ENCODE results near the gene SH3PXD2A. TPM values are rescaled to one million over a fixed set of nuclear protein-coding genes. Genes with fewer than 3 reads are reported as not detected.
"Not testable (repeated sequence)": the region's sequence is repeated elsewhere in the genome, so short reads cannot be mapped to it uniquely, and the experiment has no call there.

The SH3PXD2A gene
- total RNA-seq, 1 donor from 2014 or later, result 12.2 TPM

DNA sequence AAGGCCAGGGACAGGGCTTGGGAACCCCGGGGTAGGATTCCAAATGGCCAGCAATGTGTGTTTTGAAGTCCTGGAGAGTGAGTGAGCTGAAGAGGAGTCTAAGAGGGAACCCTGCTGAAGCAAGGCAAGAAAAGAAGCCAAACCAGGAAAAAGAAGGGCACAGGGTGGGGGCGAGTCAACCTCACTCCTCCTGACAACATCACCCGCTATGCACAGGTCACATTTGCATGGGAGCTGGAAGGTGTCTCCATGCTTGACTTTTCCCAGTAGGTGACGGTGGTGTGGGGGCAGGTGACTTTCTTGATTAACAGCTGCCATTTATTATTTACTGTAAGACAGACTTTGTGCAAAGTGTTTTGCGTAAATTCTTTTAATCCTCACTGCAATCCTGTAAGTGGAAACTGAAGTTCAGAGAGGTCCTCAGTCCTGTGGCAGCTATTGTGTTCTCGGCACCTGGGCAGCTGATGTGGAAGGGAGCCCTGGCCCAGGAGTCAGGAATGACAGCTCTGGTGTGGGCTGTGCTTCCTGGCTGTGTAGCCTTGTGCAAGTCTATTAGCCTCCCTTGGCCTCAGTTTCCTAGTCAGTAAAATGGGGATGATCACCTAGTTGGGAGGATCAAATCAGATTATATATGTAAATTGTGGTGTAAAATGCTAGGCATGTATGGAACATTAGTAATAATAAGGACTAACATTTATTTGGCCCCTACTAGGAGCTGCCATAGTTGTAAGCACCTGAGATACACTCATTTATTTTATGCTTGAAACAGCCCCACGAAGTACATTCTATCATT lies 90.9 kb downstream of the SH3PXD2A start:
- TF ChIP-seq, protein P1, sequence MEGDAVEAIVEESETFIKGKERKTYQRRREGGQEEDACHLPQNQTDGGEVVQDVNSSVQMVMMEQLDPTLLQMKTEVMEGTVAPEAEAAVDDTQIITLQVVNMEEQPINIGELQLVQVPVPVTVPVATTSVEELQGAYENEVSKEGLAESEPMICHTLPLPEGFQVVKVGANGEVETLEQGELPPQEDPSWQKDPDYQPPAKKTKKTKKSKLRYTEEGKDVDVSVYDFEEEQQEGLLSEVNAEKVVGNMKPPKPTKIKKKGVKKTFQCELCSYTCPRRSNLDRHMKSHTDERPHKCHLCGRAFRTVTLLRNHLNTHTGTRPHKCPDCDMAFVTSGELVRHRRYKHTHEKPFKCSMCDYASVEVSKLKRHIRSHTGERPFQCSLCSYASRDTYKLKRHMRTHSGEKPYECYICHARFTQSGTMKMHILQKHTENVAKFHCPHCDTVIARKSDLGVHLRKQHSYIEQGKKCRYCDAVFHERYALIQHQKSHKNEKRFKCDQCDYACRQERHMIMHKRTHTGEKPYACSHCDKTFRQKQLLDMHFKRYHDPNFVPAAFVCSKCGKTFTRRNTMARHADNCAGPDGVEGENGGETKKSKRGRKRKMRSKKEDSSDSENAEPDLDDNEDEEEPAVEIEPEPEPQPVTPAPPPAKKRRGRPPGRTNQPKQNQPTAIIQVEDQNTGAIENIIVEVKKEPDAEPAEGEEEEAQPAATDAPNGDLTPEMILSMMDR (IDR thresholded peaks at IDR 0.05; ENCODE audit: insufficient read depth, low read length, poor library complexity, severe bottlenecking), result no peak
- no peak for DNase-seq (ENCODE audit: low read depth)
- Histone ChIP-seq H3K4me3 (ENCODE audit: low read depth, low read length) (no peak overlapping the region), H3K36me3 (ENCODE audit: control insufficient read depth, insufficient read depth, low read length) (no peaks in the 10 kb centered on the region), H3K27me3 (ENCODE audit: control insufficient read depth, insufficient read depth, low read length) (no peaks in the 10 kb centered on the region)

DNA sequence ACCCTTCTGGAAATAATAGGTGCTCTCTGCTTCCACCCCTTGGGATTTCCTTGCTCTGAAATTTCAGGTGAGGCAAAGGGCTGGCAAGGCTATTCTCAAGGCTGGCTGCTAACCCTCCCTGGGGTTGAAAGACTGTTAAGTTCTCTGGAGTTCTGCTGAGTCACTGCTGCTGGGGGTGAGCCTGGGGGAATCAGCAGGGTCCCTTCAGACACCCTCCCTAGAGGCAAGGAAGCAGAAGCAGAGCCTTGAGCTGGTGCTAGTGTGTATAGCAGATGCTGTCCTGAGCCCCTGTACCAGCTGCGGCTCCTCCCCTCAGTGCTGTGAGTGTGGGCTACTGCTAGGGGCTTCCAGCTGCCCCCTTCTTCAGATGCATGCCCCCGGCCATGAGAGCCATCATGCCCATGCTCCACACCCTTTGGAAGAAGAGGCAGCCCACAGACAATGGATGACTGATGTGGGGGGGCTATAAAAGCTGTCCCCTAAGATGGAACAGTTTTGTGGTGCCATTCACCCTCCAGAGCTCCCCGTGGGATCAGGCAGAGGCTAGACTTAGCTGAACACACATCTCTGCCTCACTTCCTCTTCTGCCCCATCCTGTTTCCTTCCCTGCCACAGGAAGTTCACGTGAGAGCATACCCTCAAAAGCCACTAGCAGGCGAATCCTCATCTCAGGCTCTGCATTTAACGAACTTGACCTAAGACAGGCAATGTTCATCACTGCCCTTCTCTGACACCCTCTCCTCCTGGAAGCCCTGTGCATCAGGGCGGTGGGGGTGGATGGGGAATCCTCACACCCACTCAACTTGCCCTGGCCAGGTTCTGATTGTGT lies 91.8 kb downstream of the SH3PXD2A start:
- DNase-seq (ENCODE audit: low read depth), result no peak
- no peaks in the 10 kb centered on the region for H3K36me3 ChIP-seq (ENCODE audit: control insufficient read depth, insufficient read depth, low read length)

DNA sequence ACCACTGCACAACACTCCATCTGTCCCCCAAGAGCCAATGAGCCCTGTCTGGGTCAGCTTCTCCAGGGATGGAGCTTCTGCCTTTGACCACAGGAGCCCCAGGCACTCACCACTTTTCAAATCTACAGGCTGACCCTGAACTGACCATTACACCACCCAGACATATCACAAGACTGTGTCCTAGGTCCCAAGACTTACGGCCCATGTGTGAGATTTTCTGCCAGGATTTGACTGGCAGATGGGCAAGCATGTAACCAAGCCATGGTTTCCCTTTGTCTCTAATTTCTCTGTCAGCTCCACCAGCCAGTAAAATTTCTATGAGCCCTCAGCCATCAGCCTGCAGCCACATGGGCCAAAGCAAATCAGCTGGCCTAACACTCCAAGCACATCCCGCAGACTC lies 92.5 kb downstream of the SH3PXD2A start:
- Histone ChIP-seq H3K36me3 (ENCODE audit: control insufficient read depth, insufficient read depth, low read length) (no peaks in the 10 kb centered on the region), H3K27me3 (ENCODE audit: control insufficient read depth, insufficient read depth, low read length) (no peaks in the 10 kb centered on the region), H3K4me3 (ENCODE audit: low read depth, low read length) (no peak overlapping the region)
- DNase-seq (ENCODE audit: low read depth), result no peak
- TF ChIP-seq, protein P1 (IDR thresholded peaks at IDR 0.05; ENCODE audit: insufficient read depth, low read length, poor library complexity, severe bottlenecking), result no peak

More for the DNA sequence above, 91.8 kb downstream of the SH3PXD2A start:
- TF ChIP-seq, protein P1 (IDR thresholded peaks at IDR 0.05; ENCODE audit: insufficient read depth, low read length, poor library complexity, severe bottlenecking), result no peak
- H3K27me3 ChIP-seq (ENCODE audit: control insufficient read depth, insufficient read depth, low read length), result no peaks in the 10 kb centered on the region
- H3K4me3 ChIP-seq (ENCODE audit: low read depth, low read length), result no peak overlapping the region

DNA sequence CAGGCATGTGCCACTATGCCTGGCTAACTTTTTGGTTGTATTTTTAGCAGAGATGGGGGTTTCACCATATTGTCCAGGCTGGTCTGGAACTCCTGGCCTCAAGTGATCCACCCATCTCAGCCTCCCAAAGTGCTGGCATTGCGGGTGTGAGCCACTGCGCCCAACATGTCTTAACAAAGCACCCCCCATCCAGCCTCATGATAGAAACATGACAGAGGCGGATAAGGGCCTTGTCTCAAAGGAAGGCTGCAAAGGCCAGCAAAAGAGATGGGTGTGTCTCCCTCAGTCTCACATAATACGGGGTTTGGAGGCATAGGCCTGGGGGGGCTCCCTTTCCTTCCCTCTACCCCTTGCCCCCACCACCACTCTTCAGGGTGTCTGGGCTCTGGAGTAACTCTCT lies 93.2 kb downstream of the SH3PXD2A start:
- Histone ChIP-seq H3K4me3 (ENCODE audit: low read depth, low read length) (no peak overlapping the region), H3K36me3 (ENCODE audit: control insufficient read depth, insufficient read depth, low read length) (no peaks in the 10 kb centered on the region), H3K27me3 (ENCODE audit: control insufficient read depth, insufficient read depth, low read length) (no peaks in the 10 kb centered on the region)
- no peak for DNase-seq (ENCODE audit: low read depth)
- TF ChIP-seq, protein P1 (IDR thresholded peaks at IDR 0.05; ENCODE audit: insufficient read depth, low read length, poor library complexity, severe bottlenecking), result no peak

GRCh38 chr10:103761075-103761920 lies 94.1 kb downstream of the SH3PXD2A start:
- no peak for DNase-seq (ENCODE audit: low read depth)
- H3K4me3 ChIP-seq (ENCODE audit: low read depth, low read length), result no peak overlapping the region
- no peaks in the 10 kb centered on the region for H3K27me3 ChIP-seq (ENCODE audit: control insufficient read depth, insufficient read depth, low read length)
- no peaks in the 10 kb centered on the region for H3K36me3 ChIP-seq (ENCODE audit: control insufficient read depth, insufficient read depth, low read length)
- TF ChIP-seq, protein P1 (IDR thresholded peaks at IDR 0.05; ENCODE audit: insufficient read depth, low read length, poor library complexity, severe bottlenecking), result no peak

GRCh38 chr10:103760233-103760632 lies 95.1 kb downstream of the SH3PXD2A start:
- DNase-seq (ENCODE audit: low read depth); H3K36me3 ChIP-seq (ENCODE audit: control insufficient read depth, insufficient read depth, low read length); H3K4me3 ChIP-seq (ENCODE audit: low read depth, low read length); H3K27me3 ChIP-seq (ENCODE audit: control insufficient read depth, insufficient read depth, low read length): not testable (repeated sequence)
